GM18867 (cell line): Measurements from ENCODE around the gene ZBTB44.

Source experiments
- ATAC-seq: cut with Tn5 transposase; IDR thresholded peaks from one replicate; pipeline ENCODE4 v1.9.1; 2021; ENCODE audit warnings: mild to moderate bottlenecking, moderate library complexity; ENCODE audit not compliant: unreplicated experiment

Gene ZBTB44

DNA sequence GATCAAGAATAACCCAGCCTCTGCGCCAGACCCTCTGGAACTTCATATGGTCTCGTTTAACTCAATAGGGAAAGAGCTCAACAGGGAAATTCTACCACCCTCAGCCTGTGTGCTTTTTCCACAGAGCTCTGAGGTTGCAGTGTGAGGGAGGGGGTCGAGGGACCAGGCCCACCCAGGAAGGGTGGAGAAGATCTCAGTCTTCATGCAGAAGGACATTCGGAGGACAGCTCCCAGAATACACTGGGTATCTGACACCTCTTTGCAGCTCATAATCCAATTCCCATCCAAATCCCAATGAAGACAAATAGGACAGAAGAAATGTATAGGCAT is 98.5 kb downstream of the ZBTB44 start:
- no peak for ATAC-seq

DNA sequence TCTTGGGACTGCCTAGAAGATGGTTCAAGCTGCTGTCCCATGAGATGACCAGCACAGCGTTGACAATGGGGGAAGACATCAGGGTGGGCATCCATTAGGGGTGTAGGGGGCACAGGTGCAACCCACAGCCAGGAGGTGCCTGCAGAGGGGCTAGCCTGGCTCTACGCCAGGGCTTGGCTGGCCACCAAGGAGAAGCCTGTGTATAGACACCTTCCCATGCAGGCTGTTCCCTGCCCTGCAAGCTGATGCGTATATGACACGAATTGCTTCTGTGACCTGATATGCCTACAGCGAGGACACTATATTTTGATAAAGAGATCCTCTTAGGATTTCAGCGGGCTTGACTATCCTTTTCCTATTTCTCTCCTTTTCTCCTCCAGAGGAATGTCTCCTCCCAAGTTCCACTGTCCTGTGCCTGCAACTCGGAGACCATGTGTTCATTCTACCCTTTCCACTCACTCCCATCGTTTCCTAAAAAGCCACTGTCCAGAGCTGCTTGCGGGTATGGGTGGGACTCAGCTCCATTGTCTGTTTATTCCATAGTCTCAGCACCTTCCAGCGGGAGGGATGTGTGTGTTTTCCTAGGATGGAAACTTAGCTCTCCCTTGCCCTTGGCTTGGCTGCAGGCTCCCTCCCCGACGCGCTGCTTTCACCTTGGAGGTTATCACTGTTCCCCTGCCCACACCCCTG is 99.0 kb downstream of the ZBTB44 start:
- no peak for ATAC-seq

GRCh38 chr11:130214861-130215530 is 99.7 kb downstream of the ZBTB44 start:
- ATAC-seq: no peak

DNA sequence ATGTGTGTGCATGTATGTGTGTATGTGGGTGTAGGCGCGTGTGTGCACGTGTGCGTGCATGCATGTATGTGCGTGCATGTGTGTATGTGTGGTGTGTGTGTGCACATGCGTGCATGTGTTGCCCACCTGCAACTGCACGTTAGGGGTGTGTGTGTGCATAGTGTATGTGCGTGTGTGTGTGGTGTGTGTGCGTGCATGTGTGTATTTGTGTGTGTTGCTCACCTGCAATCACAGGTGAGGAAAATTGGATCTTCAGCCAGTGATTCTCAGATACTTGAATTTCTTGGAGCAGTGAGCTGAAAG is 100.8 kb downstream of the ZBTB44 start:
- ATAC-seq: no peak

- peak; percentile 83 for ATAC-seq
Observed at GRCh38 chr11:130213143-130213978, 101.4 kb downstream of the ZBTB44 start.

DNA sequence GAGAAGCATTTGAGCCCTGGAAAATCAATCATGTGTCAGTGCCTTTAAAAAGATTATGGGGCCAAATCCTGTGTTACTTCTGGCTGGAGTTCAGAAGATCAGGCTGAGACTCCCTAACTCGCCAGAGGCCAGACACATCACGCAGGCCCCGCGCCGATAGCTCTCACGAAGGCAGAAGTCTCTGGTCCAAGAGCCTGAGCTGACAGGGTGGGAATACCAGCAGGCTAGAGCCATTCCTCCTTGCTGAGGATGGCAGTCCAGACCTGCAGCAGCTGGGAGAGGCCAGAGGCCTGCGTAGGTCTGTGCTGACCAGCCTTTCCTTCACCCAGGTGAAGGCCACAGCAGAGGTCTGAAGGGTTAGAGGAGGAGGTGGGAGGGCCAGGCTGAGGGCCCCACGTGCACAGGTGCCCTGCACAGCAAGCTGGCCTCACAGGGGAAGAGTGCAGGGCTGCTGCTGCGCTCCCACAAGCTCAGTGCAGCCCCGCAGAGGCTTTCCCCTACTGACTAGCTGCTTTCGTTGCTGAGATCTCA is 102.2 kb downstream of the ZBTB44 start:
- peak; percentile 24 for ATAC-seq

DNA sequence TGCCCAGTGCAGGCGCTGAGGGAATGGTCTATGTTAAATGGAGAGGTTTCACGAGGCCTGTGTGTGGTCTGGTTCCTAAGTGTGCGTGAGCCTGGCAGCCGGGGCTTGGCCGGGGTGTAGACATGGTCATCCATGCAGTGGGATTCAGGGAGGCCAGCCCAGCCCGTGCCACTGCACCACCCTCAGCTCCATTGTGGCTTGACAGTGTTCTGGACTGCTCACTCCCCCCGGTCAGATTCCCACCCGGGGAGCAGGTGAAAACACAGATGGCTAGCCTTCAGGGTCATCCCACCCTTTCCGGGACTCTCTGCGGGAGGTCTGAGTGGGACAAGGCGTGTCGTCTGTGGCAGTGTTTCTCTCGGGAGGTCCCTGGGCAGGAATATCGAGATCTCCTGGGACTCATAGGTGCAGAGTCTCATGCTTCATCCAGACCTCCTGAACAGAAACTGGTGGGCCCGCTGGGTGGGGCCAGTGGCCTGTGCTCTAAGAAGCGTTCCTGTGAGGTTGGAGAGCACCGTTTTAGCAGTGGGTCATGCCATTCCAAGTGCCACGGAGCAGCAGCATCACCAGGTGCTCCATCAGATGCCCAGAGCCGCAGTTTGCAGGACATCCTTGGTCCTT is 102.8 kb downstream of the ZBTB44 start:
- no peak for ATAC-seq

- no peak for ATAC-seq
Observed at GRCh38 chr11:130211144-130211543, 103.6 kb downstream of the ZBTB44 start.

- no peak for ATAC-seq
Observed at GRCh38 chr11:130209954-130210854, 104.5 kb downstream of the ZBTB44 start.

DNA sequence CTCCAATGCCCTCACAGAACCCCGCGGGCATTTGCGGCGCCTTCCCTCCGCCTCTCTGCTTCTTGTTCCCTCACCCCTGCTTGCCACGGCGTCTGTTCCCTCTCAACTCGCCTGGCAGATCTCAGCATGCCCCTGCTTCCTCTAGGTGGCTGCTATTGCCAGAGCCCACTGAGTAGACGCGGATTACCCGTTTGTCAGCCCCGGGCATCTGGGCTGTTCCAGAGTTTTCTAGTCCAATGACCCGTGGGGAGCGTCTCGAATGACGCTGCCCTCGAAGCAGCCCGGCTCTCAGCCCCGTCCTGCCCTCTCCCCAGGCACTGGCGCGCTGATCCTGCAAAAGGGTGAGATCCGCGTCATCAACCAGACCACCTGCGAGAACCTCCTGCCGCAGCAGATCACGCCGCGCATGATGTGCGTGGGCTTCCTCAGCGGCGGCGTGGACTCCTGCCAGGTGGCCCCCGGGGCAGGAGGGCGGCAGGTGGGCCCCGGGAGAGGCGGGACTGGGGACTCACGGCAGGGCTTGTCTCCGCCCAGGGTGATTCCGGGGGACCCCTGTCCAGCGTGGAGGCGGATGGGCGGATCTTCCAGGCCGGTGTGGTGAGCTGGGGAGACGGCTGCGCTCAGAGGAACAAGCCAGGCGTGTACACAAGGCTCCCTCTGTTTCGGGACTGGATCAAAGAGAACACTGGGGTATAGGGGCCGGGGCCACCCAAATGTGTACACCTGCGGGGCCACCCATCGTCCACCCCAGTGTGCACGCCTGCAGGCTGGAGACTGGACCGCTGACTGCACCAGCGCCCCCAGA is 105.4 kb downstream of the ZBTB44 start:
- no peak for ATAC-seq

- ATAC-seq: no peak
Observed at GRCh38 chr11:130208241-130209127, 106.2 kb downstream of the ZBTB44 start.

DNA sequence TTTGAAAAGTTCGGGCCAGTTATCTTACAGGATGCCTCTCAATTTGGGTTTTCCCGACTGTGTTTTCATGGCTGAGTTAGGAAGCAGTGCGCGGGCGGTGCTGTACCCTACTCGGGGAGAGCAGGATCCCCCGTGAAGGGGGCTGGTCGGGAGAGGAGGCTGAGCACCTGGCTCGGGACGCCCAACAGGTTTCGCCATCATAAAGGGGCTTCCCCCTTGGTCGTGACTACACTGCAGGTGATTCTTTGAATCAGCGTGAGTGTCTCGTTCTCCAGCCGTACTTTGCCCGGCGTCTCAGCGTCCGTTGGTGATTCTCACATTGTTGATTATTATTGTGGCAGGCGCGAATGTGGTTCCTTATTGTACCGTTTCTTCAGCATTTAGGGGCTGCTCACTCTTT is 108.6 kb downstream of the ZBTB44 start:
- no peak for ATAC-seq

- ATAC-seq: no peak
Observed at GRCh38 chr11:130204703-130205095, 110.0 kb downstream of the ZBTB44 start.

DNA sequence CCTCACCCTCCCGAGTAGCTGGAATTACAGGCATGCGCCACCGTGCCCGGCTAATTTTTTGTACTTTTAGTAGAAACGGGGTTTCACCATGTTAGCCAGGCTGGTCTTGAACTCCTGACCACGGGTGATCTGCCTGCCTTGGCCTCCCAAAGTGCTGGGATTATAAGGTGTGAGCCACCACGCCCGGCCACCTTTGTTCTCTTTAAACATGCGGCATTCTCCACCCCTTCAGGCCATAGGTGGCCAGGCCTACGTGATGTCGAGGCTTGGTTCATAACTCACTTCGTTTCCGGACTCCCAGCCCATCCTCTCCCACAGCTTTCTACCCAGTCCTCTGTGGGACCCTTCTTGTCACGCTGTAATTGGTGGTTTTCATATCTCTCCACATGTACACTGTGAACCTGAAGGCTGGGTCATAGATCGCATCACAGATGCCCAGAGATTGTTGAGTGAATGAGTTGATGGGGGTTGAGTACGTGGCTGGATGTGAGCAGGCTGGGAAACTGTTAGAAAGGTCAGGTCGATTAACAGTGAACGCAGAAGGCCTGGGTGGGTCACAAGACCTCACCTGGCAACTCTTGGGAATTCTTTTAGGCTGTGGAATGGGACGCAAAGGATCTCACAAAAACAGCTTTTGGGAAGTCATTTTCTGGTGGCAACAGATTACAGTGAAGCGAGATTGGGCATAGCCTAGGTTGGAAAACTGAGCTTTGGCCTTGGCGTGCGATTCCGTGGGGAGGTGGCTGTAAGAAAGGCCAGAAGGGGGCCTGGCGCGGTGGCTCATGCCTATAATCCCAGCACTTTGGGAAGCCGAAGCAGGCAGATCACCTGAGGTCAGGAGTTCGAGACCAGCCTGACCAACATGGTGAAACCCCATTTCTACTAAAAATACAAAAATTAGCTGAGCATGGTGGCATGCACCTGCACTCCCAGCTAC is 110.7 kb downstream of the ZBTB44 start:
- no peak for ATAC-seq

GRCh38 chr11:130202818-130203689 is 111.7 kb downstream of the ZBTB44 start:
- ATAC-seq: no peak

- ATAC-seq: no peak
Observed at GRCh38 chr11:130202009-130202817, 112.5 kb downstream of the ZBTB44 start.
